Right cardiac atrium (tissue), 5 donors: ENCODE results near the gene ERBB3. TPM values are rescaled to one million over a fixed set of nuclear protein-coding genes. Genes with fewer than 3 reads are reported as not detected.

Experiments used
- ATAC-seq, 2 donors: fragments of 200-7000 bp; cut with Tn5 transposase; one replicate each; pipeline versions ENCODE4 v1.8.0 to v1.9.1; 2020; ENCODE audit warnings: moderate library complexity in 2 of 2, mild to moderate bottlenecking in 1 of 2
- DNase-seq, 3 donors: peaks; one replicate each; pipeline ENCODE4 v3.0.0-alpha.2; 2020
- H3K27ac ChIP-seq: one replicate; pipeline ENCODE4 v1.5.1; 2013; ENCODE audit warnings: mild to moderate bottlenecking, low read length, control low read depth, moderate library complexity
- H3K27me3 ChIP-seq: one replicate; pipeline ENCODE4 v1.6.1; 2013; ENCODE audit not compliant: control insufficient read depth, insufficient read depth
- H3K4me1 ChIP-seq: one replicate; pipeline ENCODE4 v1.6.1; 2013; ENCODE audit warnings: low read length; ENCODE audit not compliant: control insufficient read depth, insufficient read depth
- H3K4me3 ChIP-seq: one replicate; pipeline ENCODE4 v1.5.1; 2013; ENCODE audit warnings: low read length, control low read depth
- H3K9me3 ChIP-seq: one replicate; pipeline ENCODE4 v1.6.1; 2013; ENCODE audit warnings: low read length; ENCODE audit not compliant: control insufficient read depth
- WGBS: extraction: QIAGEN DNeasy Blood & Tissue Kit; methylation state at CpG from one replicate; pipeline ENCODE4 v1.1.7; 2013; 5-methylcytosine and 5-hydroxymethylcytosine counted together
- intact Hi-C, 4 donors: fragments of 100-400 bp; cut with DNase I; formaldehyde crosslinking; loops; one replicate each; pipeline versions ENCODE4 v1.11.0 to v1.14.0; 2022 to 2023
- polyA plus RNA-seq: library from polyadenylated mRNA; stranded (reverse); fragments of 200-250 nt; gene quantifications from one replicate; pipeline ENCODE4 v1.2.3, GENCODE V29; 2013
- total RNA-seq, 4 donors: library from RNA; stranded (reverse); fragmentation: NEBNext Ultra II Directional; extraction: Animal tissue kit (Norgen Biotek cat#: 25700); gene quantifications; one replicate each; pipeline ENCODE4 v1.2.1, GENCODE V29; 2021
- donor health status: healthy with polysubstance abuse.
- donor health status: DM: no; HTN: yes; CAD: no.
- donor health status: DM: no; HTN: no; CAD: no.
- donor health status: DM: no; HTN: yes; CAD: no; lungs with severe emphysema.
- donor health status: DM: yes; HTN: yes; CAD: no.

ERBB3 gene
- total and polyA plus RNA-seq, 5 donors: 3.2 to 7.4 (median 6.4) TPM

DNA sequence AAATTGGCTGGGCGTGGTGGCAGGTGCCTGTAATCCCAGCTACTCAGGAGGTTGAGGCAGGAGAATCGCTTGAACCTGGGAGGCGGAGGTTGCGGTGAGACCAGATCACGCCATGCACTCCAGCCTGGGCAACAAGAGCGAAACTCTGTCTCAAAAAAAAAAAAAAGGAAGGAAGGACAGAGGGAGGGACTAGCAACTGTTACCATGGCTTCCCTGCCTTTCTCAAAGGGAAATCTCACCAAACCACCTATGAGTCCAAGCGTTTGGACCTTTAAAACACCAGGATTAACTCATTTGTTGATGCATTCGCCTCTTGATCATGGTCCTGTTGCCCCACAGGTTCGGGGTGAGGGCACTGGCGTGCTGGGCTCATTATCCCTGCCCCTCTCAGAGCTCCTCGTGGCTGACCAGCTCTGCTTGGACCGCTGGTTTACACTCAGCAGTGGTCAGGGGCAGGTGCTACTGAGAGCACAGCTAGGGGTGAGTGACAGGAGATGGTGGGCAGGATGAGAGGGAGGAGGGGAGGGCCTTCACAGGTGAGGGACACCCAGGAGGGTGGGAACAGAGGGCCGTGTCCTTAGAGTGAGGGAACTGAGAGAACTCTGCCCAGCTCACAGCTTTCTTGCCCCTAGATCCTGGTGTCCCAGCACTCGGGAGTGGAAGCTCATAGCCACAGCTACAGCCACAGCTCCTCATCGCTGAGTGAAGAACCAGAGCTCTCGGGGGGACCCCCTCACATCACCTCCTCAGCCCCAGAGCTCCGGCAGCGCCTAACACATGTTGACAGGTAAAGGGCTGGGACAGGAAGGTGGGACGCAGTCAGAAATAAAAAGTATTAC, 62.2 kb downstream of the ERBB3 start:
- intact Hi-C loops: no loop called here
- ATAC-seq: peak in 1 of 2 donors; percentile 8
- Histone ChIP-seq H3K4me1 (peaks cover 5% of the 10 kb centered on the region), H3K27me3 (no peaks in the 10 kb centered on the region), H3K27ac (no peak overlapping the region), H3K9me3 (no peaks in the 10 kb centered on the region), H3K4me3 (no peak overlapping the region)
- peak in 1 of 3 donors; percentile 42 for DNase-seq
- WGBS: 87% methylated on average over 19 of the region's 19 CpGs

DNA sequence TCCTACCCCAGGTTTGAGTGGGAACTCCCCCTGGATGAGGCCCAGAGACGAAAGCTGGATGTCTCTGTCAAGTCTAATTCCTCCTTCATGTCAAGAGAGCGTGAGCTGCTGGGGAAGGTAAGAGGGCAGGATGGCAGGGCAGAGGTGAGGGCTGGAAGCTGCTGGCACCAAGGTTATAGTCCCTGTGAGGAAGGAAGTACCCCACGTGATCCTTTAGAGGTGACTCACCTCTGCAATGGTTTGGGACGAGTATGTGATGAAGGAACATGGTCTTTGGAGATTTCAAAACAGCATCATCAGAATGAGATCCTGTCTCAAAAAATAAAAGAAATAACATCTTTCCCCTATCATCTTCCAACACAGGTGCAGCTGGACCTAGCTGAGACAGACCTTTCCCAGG, 63.3 kb downstream of the ERBB3 start:
- Histone ChIP-seq H3K27ac (peak overlapping the region; percentile 82), H3K27me3 (no peaks in the 10 kb centered on the region), H3K9me3 (no peaks in the 10 kb centered on the region), H3K4me3 (no peak overlapping the region), H3K4me1 (peaks cover 5% of the 10 kb centered on the region)
- DNase-seq (peak in 1 of 3 donors; percentile 16), ATAC-seq (peak in 1 of 2 donors; percentile 3)
- intact Hi-C loops: no loop called here
- WGBS: 68% methylated on average over 4 of the region's 4 CpGs

DNA sequence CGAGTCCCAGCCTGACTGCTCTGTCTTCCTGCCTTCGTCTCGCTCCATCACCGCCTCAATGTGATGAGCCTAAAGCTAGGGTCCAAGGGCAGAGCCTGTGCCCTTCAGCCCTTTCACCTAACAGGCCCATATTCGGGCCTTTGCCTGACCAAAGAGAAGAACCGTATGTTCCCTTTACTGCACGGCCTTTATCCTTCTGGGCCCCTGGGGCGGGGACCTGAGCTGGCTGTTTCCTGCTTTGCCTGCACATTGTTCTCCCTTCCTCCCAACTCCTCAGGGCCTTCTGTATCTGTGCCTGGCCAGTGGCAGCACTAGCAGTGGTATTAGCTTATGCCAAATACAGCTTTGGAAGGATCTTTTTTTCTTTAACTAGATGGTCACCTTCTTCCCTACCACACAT, 63.9 kb downstream of the ERBB3 start:
- 64% methylated on average over 8 of the region's 8 CpGs for WGBS
- intact Hi-C loops: no loop called here
- Histone ChIP-seq H3K4me3 (no peak overlapping the region), H3K4me1 (peaks cover 5% of the 10 kb centered on the region), H3K27me3 (no peaks in the 10 kb centered on the region), H3K27ac (peak overlapping the region; percentile 83), H3K9me3 (no peaks in the 10 kb centered on the region)
- ATAC-seq: peak; percentile 60 to 87
- DNase-seq: peak; percentile 57 to 82 (median 76)

DNA sequence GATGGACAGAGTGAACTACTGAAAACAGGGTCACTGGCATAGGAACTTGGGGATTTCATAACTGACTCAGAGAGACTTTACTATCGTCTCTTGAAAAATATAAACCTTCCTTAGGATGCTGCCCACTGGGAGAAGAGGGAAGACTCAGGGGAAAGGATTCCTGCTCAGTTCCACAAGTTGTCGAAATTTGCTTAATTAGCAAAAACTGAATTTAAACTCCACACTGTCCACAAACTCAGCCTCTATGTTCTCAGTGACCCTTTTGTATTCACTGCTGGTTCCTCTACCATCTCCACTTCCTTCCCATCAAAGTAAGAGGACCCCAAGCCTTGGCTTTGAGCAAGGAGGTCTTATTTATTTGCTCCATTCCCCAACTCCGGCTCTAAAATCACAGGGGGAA, 65.3 kb downstream of the ERBB3 start:
- ATAC-seq: no peak
- no peaks in the 10 kb centered on the region for H3K27me3 ChIP-seq
- intact Hi-C loops: no loop called here
- no peak overlapping the region for H3K4me3 ChIP-seq
- 91% methylated on average over 3 of the region's 3 CpGs for WGBS
- no peaks in the 10 kb centered on the region for H3K9me3 ChIP-seq
- no peak for DNase-seq
- peaks cover 5% of the 10 kb centered on the region for H3K4me1 ChIP-seq
- no peak overlapping the region for H3K27ac ChIP-seq

DNA sequence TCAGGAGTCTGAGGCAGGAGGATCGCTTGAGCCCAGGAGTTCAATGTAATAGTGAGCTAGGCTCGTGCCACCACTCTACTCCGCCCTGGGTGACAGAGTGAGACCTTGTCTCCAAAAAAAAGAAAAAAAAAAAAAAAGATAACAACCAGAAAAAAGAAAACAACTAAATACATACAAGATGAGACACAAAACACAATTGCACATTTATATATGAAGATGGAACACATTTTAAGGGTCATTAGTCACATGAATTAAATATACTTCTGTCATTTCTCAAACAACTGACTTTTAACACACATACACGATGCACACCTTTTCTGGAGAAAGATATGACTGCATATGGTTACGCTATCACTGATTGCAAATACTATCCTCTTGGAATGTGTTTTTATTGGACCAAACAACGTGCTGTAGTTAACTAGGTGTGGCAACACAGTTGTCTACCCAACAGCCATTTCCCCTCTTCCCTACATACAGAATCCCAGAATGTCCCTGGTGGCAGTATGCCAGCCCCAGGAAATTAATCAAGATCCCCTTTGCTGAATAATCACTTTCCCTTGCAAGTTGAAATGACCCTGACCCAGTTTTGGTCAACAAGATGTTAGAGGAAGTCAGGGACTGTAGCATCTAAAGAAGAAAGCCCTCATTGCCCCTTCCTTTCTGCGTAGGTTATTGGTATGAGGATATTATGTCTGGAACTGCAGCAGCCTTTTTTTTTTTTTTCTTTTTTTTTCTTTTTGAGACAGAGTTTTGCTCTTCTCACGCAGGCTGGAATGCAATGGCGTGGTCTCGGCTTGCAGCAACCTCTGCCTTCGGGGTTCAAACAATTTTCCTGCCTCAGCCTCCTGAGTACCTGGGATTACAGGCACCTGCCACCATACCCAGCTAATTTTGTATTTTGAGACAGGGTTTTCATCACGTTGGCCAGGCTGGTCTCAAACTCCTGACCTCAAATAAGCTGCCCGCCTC, 66.8 kb downstream of the ERBB3 start:
- Histone ChIP-seq H3K27me3 (no peaks in the 10 kb centered on the region), H3K9me3 (no peaks in the 10 kb centered on the region), H3K4me1 (peaks cover 6% of the 10 kb centered on the region), H3K27ac (peak overlapping the region; percentile 82), H3K4me3 (no peak overlapping the region)
- ATAC-seq (peak; percentile 32 to 48), DNase-seq (peak in 1 of 3 donors; percentile 38)
- WGBS: 61% methylated on average over 13 of the region's 13 CpGs
- intact Hi-C loops: no loop called here

DNA sequence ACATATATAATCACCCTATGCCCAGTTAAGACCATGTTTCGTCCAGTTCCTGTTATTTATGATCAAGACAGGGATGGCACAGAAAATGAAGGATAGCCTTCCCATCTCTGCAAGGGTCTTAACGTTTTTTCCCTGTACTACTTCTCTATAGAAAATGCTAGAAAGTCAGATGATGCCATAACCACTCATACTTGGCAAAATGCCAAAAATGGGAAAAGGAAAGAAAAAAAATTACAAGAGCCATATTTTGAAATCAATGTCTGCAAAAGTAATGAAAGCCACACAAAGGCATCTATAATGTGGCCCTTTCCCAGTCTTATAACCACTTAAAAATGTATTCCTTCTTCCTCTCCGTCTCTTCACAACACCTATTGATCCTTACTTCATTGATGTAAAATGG, 70.6 kb downstream of the ERBB3 start:
- Histone ChIP-seq H3K9me3 (no peaks in the 10 kb centered on the region), H3K4me3 (no peak overlapping the region), H3K27ac (no peak overlapping the region), H3K4me1 (peaks cover 5% of the 10 kb centered on the region), H3K27me3 (no peaks in the 10 kb centered on the region)
- 67% methylated on average over 3 of the region's 3 CpGs for WGBS
- intact Hi-C loops: no loop called here
- ATAC-seq (no peak), DNase-seq (no peak)

DNA sequence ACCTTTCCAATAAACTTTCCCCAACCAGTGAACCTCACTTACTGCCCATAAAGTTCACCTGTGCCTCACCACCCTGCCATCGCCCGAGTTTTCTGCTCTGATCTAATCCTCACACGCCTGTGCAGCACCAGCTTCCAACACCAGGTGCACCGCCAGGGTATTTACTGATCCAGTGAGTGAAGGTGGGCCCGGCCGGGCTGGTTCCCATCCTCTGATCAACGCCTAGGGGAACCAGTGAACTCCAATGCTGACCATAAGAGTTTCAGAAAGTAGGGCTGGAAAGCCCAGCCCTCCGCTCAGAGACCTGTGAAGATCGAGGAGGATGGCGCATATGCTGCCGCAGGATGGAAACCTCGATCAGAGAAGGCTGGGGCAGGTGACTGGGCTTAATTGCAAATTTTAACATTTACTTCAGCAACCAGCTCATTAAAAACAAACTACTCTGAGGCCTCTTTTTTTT, 71.7 kb downstream of the ERBB3 start:
- intact Hi-C loops: no loop called here
- Histone ChIP-seq H3K27ac (peak overlapping the region; percentile 74), H3K4me1 (peaks cover 5% of the 10 kb centered on the region), H3K4me3 (peak overlapping the region; percentile 97), H3K9me3 (no peaks in the 10 kb centered on the region), H3K27me3 (no peaks in the 10 kb centered on the region)
- WGBS: 10% methylated on average over 12 of the region's 12 CpGs
- DNase-seq (peak in 1 of 3 donors; percentile 63), ATAC-seq (peak; percentile 15 to 31)

DNA sequence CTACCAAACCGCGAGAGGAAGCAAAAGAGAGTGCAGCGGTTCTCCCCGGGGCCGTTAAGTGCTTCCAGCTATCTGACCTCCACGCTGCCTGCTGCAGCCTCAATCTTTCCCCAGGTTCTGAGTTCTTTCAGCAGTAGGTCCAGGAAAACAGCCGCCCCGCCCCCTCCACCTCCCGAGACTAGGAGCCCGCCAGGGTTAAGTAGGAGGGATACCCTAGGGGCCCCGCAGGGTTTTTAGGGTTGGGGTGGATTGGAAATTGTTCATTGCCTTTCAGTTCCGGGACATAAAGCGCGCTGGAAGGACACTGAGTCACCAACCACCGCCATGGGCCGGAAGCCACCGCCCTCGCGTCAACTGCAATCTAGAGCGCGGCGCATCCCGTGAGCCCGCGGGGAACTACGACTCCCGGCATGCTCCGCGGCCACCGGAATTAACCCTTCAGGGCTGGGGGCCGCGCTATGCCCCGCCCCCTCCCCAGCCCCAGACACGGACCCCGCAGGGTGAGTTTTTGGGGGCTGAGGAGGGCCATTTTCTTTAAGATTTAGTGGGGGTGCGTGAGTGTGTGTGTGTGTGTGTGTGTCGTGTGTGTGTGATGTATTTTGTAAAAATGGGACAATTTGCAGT, 72.3 kb downstream of the ERBB3 start, which contains the start of gene MYL6B:
MYL6B (plus strand) TSS at position 456 of the 624 bp plus-strand sequence. CDS start 1,332 bp downstream, outside the sequence.
- intact Hi-C loops: no loop called here
- no peaks in the 10 kb centered on the region for H3K9me3 ChIP-seq
- WGBS: under 1% methylated on average over 37 of the region's 37 CpGs
- H3K27me3 ChIP-seq: no peaks in the 10 kb centered on the region
- peaks cover 5% of the 10 kb centered on the region for H3K4me1 ChIP-seq
- peak within 1 kb of the TSS; percentile 97 for H3K4me3 ChIP-seq
- ATAC-seq (peak; percentile 96), DNase-seq (peak; percentile 95 to 98 (median 97))
- H3K27ac ChIP-seq: peak within 1 kb of the TSS; percentile 74
